Liver (tissue), 3 donors: ENCODE data around the gene AJUBA.

Experiments
- FOXA1 ChIP-seq: IDR thresholded peaks from 2 replicates; pipeline ENCODE4 v1.6.1; 2016; ENCODE audit warnings: antibody characterized with exemption
- RXRA ChIP-seq, 2 donors: IDR thresholded peaks; 2 replicates each; pipeline ENCODE4 v1.6.1; 2017 to 2018; ENCODE audit warnings: antibody characterized with exemption in 2 of 2, mild to moderate bottlenecking in 1 of 2
- TAF1 ChIP-seq: conservative IDR thresholded peaks from 2 replicates; pipeline ENCODE4 v1.6.1; 2016; ENCODE audit warnings: antibody characterized with exemption, mild to moderate bottlenecking
- TF ChIP-seq, protein P1 (sequence below): fragments of 150-350 bp; IDR thresholded peaks from 2 replicates; pipeline ENCODE4 v1.5.1; 2017; ENCODE audit warnings: improper control_type of control experiment, low read depth, low read length; ENCODE audit not compliant: missing input control
- TF ChIP-seq, protein P2 (sequence below): IDR thresholded peaks from 2 replicates; pipeline ENCODE4 v1.6.1; 2016; ENCODE audit warnings: antibody characterized with exemption, mild to moderate bottlenecking
- donor health status: healthy.
- donor health status: healthy.

DNA sequence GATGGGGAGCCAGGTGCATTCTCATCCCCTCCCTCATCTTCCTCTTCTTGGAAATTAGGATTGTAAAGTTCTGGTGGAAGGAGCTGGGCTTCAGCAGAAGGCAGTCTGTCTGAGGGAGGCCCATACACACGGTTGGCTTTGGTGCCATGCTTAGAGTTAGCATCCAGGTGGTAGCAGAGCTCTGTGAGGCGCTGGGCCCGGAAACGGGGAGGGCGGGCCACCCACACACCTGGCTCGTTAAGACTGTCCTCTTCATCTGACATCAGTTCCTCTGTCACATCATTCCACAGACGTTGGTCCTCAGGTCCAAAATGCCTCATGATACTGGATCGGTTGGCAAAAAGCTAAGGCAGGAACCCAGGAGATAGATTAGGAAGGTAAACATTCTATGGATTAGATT is 4.9 kb upstream of the AJUBA start:
- no peak for TF ChIP-seq TAF1
- TF ChIP-seq, protein P1, sequence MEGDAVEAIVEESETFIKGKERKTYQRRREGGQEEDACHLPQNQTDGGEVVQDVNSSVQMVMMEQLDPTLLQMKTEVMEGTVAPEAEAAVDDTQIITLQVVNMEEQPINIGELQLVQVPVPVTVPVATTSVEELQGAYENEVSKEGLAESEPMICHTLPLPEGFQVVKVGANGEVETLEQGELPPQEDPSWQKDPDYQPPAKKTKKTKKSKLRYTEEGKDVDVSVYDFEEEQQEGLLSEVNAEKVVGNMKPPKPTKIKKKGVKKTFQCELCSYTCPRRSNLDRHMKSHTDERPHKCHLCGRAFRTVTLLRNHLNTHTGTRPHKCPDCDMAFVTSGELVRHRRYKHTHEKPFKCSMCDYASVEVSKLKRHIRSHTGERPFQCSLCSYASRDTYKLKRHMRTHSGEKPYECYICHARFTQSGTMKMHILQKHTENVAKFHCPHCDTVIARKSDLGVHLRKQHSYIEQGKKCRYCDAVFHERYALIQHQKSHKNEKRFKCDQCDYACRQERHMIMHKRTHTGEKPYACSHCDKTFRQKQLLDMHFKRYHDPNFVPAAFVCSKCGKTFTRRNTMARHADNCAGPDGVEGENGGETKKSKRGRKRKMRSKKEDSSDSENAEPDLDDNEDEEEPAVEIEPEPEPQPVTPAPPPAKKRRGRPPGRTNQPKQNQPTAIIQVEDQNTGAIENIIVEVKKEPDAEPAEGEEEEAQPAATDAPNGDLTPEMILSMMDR: no peak
- TF ChIP-seq, protein P2, sequence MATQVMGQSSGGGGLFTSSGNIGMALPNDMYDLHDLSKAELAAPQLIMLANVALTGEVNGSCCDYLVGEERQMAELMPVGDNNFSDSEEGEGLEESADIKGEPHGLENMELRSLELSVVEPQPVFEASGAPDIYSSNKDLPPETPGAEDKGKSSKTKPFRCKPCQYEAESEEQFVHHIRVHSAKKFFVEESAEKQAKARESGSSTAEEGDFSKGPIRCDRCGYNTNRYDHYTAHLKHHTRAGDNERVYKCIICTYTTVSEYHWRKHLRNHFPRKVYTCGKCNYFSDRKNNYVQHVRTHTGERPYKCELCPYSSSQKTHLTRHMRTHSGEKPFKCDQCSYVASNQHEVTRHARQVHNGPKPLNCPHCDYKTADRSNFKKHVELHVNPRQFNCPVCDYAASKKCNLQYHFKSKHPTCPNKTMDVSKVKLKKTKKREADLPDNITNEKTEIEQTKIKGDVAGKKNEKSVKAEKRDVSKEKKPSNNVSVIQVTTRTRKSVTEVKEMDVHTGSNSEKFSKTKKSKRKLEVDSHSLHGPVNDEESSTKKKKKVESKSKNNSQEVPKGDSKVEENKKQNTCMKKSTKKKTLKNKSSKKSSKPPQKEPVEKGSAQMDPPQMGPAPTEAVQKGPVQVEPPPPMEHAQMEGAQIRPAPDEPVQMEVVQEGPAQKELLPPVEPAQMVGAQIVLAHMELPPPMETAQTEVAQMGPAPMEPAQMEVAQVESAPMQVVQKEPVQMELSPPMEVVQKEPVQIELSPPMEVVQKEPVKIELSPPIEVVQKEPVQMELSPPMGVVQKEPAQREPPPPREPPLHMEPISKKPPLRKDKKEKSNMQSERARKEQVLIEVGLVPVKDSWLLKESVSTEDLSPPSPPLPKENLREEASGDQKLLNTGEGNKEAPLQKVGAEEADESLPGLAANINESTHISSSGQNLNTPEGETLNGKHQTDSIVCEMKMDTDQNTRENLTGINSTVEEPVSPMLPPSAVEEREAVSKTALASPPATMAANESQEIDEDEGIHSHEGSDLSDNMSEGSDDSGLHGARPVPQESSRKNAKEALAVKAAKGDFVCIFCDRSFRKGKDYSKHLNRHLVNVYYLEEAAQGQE: no peak
- no peak for TF ChIP-seq FOXA1
- TF ChIP-seq RXRA (IDR thresholded peaks at IDR 0.05): no peak
